ENCODE results near the gene CHN2.

CHN2 gene

DNA sequence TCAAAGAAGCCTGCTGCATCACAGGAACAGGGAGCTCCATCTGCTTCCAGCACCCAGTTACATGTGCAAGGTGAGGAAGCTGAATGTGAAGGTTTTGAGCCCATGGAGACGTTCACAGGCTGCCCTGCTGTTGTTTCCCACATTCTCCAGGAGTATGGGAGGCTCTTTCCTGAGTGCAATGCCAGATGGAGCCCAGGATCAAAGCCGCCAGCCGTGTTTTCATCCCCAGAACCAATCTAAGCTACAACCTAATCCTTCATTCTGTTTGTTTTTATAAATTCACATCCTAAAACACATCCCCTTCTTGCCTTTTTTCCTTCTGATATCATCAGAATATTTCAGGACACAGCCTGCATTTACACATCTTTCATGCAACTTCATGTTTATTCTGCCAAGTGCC lies 270.2 kb downstream of the CHN2 start:
- no peak for DNase-seq (ENCODE audit: low read depth in 2 of 2)

DNA sequence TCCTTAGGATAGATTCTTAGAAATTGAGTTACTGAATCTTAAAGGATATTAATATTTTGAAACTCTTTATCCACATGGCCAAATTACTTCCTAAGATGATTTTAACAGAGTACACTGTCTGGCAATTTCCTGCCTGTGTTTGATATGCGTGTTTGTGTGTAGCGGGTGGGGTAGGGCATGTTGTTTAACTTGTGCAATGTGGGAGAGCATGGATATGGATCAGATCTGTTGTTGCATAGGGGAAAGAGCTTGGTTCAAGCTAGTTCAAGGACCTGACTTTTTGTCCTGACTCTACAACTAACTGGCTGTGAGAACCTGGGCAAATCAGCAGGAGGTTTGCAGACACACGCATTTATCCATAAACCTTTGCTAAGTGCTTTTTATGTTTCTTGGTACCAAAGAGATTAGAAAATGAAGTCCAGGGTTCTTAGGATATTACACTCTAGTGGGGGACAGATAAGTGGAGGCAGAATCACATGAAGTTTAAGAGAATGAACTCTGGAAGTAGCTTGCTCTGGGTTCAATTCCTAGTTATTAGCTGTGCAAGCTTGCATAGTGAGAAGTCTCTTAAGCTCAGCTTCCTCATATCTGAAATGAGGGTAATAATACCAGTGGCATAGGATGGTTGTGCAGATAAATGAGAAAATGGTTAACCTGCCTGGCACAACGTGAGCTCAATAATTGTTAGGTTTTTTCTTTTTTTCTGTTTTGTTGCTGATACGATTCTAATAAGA lies 272.8 kb downstream of the CHN2 start:
- no peak for DNase-seq (ENCODE audit: low read depth in 2 of 2)

- DNase-seq (ENCODE audit: low read depth in 2 of 2): no peak
These were observed 273.6 kb downstream of the CHN2 start for GRCh38 chr7:29468196-29468595.

DNA sequence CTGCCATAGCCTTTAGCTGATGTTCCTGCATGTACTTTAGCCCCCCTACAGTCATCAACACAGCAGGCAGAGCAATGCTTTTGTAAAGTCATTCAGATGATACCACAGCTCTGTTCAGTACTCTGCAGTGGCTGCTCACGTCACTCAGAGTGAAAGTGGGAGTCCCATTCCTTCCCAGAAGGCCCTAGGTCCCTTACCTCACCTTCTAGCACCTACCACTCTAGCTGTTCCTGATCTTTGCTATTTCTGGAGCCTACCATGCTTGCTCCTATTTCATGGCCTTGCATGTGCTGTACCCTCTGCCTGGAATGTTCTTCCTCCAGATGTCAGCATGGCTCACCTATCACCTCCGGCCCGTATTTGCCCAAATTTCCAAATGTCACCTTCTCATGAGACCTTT lies 274.7 kb downstream of the CHN2 start:
- no peak for DNase-seq (ENCODE audit: low read depth in 2 of 2)

- no peak for DNase-seq (ENCODE audit: low read depth in 2 of 2)
These were observed 275.5 kb downstream of the CHN2 start for GRCh38 chr7:29469976-29470557.

GRCh38 chr7:29471444-29472138 lies 277.0 kb downstream of the CHN2 start:
- DNase-seq (ENCODE audit: low read depth in 2 of 2): no peak

DNA sequence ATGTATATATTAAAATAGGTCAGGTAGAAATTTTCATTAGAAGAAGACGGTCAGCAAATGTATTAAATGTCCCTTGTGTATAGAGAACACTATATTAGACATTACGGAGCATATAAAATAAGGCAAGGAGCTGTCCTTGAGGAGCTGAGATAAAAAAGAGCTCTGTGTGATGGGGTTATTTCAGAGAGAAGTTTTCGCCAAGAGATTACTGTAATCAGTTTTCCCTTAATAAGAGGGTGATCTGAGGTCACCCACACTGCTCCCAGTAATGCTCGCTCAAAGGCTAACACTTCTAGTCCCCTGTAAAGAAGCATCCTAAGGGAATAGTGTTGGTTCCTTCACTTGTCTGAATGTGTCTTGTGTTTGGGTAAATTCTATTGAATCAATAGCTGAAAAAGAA lies 282.3 kb downstream of the CHN2 start:
- DNase-seq (ENCODE audit: low read depth in 2 of 2): no peak

DNA sequence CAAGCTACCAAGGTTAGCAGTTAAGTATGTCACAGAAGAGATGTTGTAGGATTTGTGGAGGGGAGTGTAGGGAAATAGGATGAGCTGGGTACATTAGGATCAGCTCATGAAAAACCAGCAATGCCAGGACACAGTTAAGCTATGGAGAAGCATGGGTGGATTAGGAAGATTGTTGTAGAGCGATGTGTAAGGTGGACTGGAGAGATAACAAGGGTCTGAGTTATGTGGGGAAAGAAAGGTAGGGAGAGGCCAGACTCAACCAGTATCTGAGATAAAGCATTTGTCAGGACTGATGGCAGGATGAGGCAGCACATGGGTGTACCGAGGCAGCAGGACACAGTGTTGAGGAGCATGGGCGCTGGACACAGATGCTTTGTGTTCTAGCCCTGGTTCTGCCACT lies 283.7 kb downstream of the CHN2 start:
- no peak for DNase-seq (ENCODE audit: low read depth in 2 of 2)

- DNase-seq (ENCODE audit: low read depth in 2 of 2): no peak
These were observed 284.2 kb downstream of the CHN2 start for GRCh38 chr7:29478687-29479240.

DNA sequence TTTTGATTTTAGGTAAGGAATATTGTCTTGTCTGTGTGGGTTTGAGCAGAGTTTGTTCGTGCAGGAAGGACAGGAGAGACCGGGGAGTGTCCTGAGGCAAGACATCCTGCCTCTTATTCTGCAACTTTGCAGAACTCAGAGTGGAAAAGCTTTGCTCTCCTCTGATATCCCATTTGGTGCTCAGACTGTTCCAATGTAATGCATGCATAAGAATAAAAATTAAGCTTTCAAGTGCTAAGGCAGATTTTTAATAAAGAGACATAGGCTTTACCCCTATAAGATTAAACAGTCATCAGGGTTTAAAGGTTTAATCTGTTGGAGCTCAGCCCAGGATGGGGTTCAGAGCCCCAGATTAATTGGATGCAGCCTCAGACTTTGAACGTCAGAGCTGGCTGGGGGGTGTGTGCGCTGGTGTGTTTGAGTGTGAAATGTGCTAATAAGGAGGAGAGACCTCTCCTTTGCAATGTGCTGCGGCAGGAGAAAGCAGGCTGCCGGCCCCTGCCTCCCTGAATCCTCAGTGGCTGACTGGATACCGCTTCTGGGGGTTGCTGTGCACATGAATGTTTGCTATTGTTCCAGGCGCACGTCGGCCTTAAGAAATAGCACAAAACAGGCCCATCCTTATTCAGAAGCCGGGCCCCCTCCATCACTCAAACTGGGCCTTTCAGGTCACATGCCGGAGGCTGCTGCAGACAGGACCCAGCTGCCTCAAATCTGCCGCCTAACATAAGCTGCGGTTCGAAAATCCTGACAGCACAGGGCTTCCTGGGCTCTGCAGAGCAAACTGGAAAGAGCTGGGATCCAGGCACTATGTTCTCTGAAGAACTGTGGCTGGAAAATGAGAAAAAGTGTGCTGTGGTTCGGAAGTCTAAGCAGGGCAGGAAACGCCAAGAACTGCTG lies 285.0 kb downstream of the CHN2 start:
- no peak for DNase-seq (ENCODE audit: low read depth in 2 of 2)

DNA sequence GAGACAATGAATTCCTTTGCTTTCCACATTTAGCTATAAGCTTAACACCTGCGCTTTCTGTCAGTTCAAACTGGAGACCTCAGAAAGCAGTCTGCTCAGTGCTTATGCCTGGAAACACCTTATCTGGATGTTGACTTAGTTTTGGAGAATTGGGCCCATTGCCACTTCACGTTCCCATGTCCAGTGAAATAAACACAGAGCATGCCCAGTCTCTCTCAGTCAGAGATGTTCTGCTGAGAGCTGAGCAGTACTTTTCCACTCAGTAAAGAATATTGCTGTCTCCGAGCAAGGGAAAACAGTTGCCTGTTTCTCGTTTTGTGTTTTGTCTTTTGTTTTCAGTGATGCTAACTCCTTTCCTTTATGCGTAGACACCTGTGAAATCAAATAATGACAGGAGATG lies 285.9 kb downstream of the CHN2 start:
- DNase-seq (ENCODE audit: low read depth in 2 of 2): no peak

GRCh38 chr7:29480934-29481651 lies 286.5 kb downstream of the CHN2 start:
- DNase-seq (ENCODE audit: low read depth in 2 of 2): no peak

DNA sequence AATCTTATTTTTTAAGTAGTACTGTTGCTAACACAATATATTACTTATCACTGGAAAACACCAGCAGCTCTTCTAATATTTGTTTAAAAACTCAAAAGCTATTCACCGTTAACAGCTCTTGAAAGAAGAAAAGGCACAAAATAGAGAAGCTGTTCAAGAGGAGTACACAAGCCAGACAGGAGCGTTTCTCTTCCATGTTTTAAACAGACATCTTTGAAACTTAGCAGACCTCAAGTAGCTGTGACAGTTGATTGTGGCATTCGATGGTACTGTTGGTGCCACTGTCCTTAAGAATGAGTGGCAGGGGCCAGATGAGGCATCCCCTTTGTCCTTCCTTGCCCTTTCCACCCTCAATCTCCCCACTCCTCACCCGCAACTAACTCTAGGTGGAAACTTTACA lies 287.5 kb downstream of the CHN2 start:
- DNase-seq (ENCODE audit: low read depth in 2 of 2): no peak

GRCh38 chr7:29483219-29484104 lies 288.9 kb downstream of the CHN2 start:
- DNase-seq (ENCODE audit: low read depth in 2 of 2): no peak

- DNase-seq (ENCODE audit: low read depth in 2 of 2): no peak
These were observed 289.7 kb downstream of the CHN2 start for GRCh38 chr7:29484280-29484679.

GRCh38 chr7:29485339-29486190 lies 291.0 kb downstream of the CHN2 start:
- DNase-seq (ENCODE audit: low read depth in 2 of 2): no peak

DNA sequence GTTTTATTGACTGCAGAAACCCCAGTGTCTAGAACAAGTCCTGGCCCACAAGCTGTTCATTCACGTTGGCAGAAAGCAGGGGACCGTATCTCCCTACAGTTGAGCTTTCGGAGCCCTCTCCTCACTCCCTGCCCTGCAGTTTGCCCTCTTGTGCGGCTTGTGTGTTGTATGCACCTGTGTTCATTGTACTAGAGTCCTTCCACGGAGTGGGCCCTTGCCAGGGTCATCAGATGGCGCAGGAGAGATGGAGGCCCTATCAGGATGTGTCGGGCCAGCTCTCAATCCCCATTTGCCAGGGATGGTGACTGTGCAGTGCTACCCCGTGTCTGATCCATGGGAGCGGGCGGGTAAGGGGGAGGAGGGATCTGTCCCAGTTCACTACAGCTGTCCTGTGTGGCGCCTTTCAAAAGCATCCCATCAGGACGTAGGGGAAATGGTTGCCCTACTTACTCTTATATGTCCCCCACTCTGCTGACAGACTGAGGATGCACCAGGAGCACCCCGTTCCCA lies 291.7 kb downstream of the CHN2 start:
- no peak for DNase-seq (ENCODE audit: low read depth in 2 of 2)

GRCh38 chr7:29487424-29487823 lies 292.8 kb downstream of the CHN2 start:
- DNase-seq (ENCODE audit: low read depth in 2 of 2): no peak
